CD8-positive, alpha-beta memory T cell (primary cell): ENCODE measurements around the gene MMP13. TPM values are rescaled to one million over a fixed set of nuclear protein-coding genes. Genes with fewer than 3 reads are reported as not detected.
A peak's percentile ranks its signal among the peaks of the same experiment; 100 is the strongest.

Experiments used
- CTCF ChIA-PET: fragments of 350-600 bp; sonication (Branson Sonifier 250); formaldehyde crosslinking; loops from one replicate; lab custom pipeline; 2021; ENCODE audit warnings: antibody characterized with exemption; lab: Charles Lee
- POLR2A ChIA-PET: fragments of 350-600 bp; sonication (Branson Sonifier 250); formaldehyde crosslinking; loops from one replicate; lab custom pipeline; 2021; ENCODE audit warnings: antibody characterized with exemption; lab: Charles Lee
- DNase-seq, 5 donors: peaks; one replicate each; pipeline versions ENCODE4 v3.0.0 to v3.0.0-alpha.2; 2020 to 2022; ENCODE audit warnings: mixed read lengths in 1 of 5
- H3K27ac ChIP-seq: one replicate; pipeline ENCODE4 v1.7.0; 2013; ENCODE audit warnings: low read depth, mild to moderate bottlenecking, low read length, moderate library complexity
- H3K27me3 ChIP-seq: 2 replicates; pipeline ENCODE4 v1.7.0; 2013; ENCODE audit warnings: low read length, mild to moderate bottlenecking; ENCODE audit not compliant: insufficient read depth, poor library complexity, severe bottlenecking
- H3K36me3 ChIP-seq: 2 replicates; pipeline ENCODE4 v1.7.0; 2013; ENCODE audit warnings: mild to moderate bottlenecking, low read length, moderate library complexity; ENCODE audit not compliant: insufficient read depth
- H3K4me1 ChIP-seq: 2 replicates; pipeline ENCODE4 v1.7.0; 2013; ENCODE audit warnings: mild to moderate bottlenecking, low read length, moderate library complexity; ENCODE audit not compliant: insufficient read depth
- H3K4me3 ChIP-seq: 2 replicates; pipeline ENCODE4 v1.7.0; 2013; ENCODE audit warnings: mild to moderate bottlenecking, low read length
- H3K9me3 ChIP-seq: 2 replicates; pipeline ENCODE4 v1.7.0; 2013; ENCODE audit warnings: mild to moderate bottlenecking, low read length
- H3K27ac Mint-ChIP-seq, 8 donors: one replicate each; pipeline ENCODE4 v1.8.0; 2020 to 2021; ENCODE audit warnings: mixed read lengths in 8 of 8, mild to moderate bottlenecking in 6 of 8, inconsistent platforms in 3 of 8, moderate library complexity in 3 of 8
- H3K27me3 Mint-ChIP-seq, 2 donors: one replicate each; pipeline ENCODE4 v1.8.0; 2020 to 2021; ENCODE audit warnings: mixed read lengths in 2 of 2, mild to moderate bottlenecking in 1 of 2, moderate library complexity in 1 of 2
- H3K36me3 Mint-ChIP-seq, 3 donors: one replicate each; pipeline ENCODE4 v1.8.0; 2020 to 2021; ENCODE audit warnings: mixed read lengths in 3 of 3, inconsistent platforms in 1 of 3, mild to moderate bottlenecking in 1 of 3
- H3K4me1 Mint-ChIP-seq, 3 donors: one replicate each; pipeline ENCODE4 v1.8.0; 2020 to 2021; ENCODE audit warnings: mixed read lengths in 3 of 3, inconsistent platforms in 1 of 3, mild to moderate bottlenecking in 1 of 3
- H3K4me3 Mint-ChIP-seq, 7 donors: one replicate each; pipeline ENCODE4 v1.8.0; 2020 to 2021; ENCODE audit warnings: mixed read lengths in 7 of 7, mild to moderate bottlenecking in 6 of 7, moderate library complexity in 4 of 7, inconsistent platforms in 2 of 7
- H3K9me3 Mint-ChIP-seq, 5 donors: one replicate each; pipeline ENCODE4 v1.8.0; 2020 to 2022; ENCODE audit warnings: mixed read lengths in 5 of 5, mild to moderate bottlenecking in 3 of 5, moderate library complexity in 2 of 5, inconsistent platforms in 1 of 5
- polyA plus RNA-seq: library from polyadenylated mRNA; unstranded; fragments of 300-500 nt; fragmentation: Illumina TruSeq; gene quantifications from one replicate; pipeline ENCODE4 v1.2.3, GENCODE V29; 2021
- total RNA-seq, 2 experiments: library from RNA; stranded (reverse); gene quantifications; one replicate each; pipeline ENCODE4 v1.2.3, GENCODE V29; 2021

MMP13 gene
- total and polyA plus RNA-seq, 3 experiments from 2014 or later = not detected

GRCh38 chr11:102964867-102965266 is 9.3 kb upstream of the MMP13 start:
- Histone ChIP-seq H3K27me3 (no peaks in the 10 kb centered on the region), H3K36me3 (no peaks in the 10 kb centered on the region), H3K4me3 (no peak overlapping the region), H3K4me1 (no peaks in the 10 kb centered on the region), H3K27ac (no peak overlapping the region), H3K9me3 (no peaks in the 10 kb centered on the region)
- H3K27ac Mint-ChIP-seq = peak overlapping the region in 1 of 8 donors; percentile 56
- no peak for DNase-seq
- no peaks in the 10 kb centered on the region for H3K36me3 Mint-ChIP-seq
- H3K4me1 Mint-ChIP-seq = no peaks in the 10 kb centered on the region
- H3K27me3 Mint-ChIP-seq = peaks cover 9 to 19% of the 10 kb centered on the region in 2 donors
- POLR2A ChIA-PET = no interaction called here
- peaks cover 0 to 3% (median 1%) of the 10 kb centered on the region in 5 donors for H3K9me3 Mint-ChIP-seq
- CTCF ChIA-PET = interaction anchor here (1.6 kb wide), 1 partner anchor 25 kb away, joined by 4 read pairs; no protein-coding TSS in a partner anchor
- no peak overlapping the region for H3K4me3 Mint-ChIP-seq

- Mint-ChIP-seq H3K9me3 (peaks cover 0 to 3% (median 0%) of the 10 kb centered on the region in 5 donors), H3K27ac (no peak overlapping the region), H3K27me3 (peaks cover 6 to 21% of the 10 kb centered on the region in 2 donors), H3K4me3 (no peak overlapping the region), H3K4me1 (no peaks in the 10 kb centered on the region), H3K36me3 (no peaks in the 10 kb centered on the region)
- Histone ChIP-seq H3K4me1 (no peaks in the 10 kb centered on the region), H3K36me3 (no peaks in the 10 kb centered on the region), H3K9me3 (no peaks in the 10 kb centered on the region), H3K27ac (no peak overlapping the region), H3K4me3 (no peak overlapping the region), H3K27me3 (no peaks in the 10 kb centered on the region)
- ChIA-PET CTCF (interaction anchor here (1.7 kb wide), 1 partner anchor 16 kb away, joined by 4 read pairs; no protein-coding TSS in a partner anchor), POLR2A (no interaction called here)
- DNase-seq = no peak
Observed at GRCh38 chr11:102957953-102958352, 2.4 kb upstream of the MMP13 start.

GRCh38 chr11:102950622-102951081 is 4.9 kb downstream of the MMP13 start:
- Mint-ChIP-seq H3K36me3 (no peaks in the 10 kb centered on the region), H3K9me3 (no peaks in the 10 kb centered on the region), H3K27ac (no peak overlapping the region), H3K27me3 (peaks cover 4 to 10% of the 10 kb centered on the region in 2 donors), H3K4me3 (no peak overlapping the region), H3K4me1 (no peaks in the 10 kb centered on the region)
- H3K4me3 ChIP-seq = no peak overlapping the region
- no peak overlapping the region for H3K27ac ChIP-seq
- no peaks in the 10 kb centered on the region for H3K36me3 ChIP-seq
- POLR2A ChIA-PET = no interaction called here
- no peaks in the 10 kb centered on the region for H3K9me3 ChIP-seq
- H3K4me1 ChIP-seq = no peaks in the 10 kb centered on the region
- DNase-seq = no peak
- CTCF ChIA-PET = interaction anchor here (1.2 kb wide), 1 partner anchor 9 kb away, joined by 6 read pairs; no protein-coding TSS in a partner anchor
- no peaks in the 10 kb centered on the region for H3K27me3 ChIP-seq

GRCh38 chr11:102946237-102946636 is 9.3 kb downstream of the MMP13 start:
- H3K27ac ChIP-seq = no peak overlapping the region
- H3K27me3 ChIP-seq = no peaks in the 10 kb centered on the region
- DNase-seq = no peak
- Mint-ChIP-seq H3K27me3 (peaks cover 4 to 20% of the 10 kb centered on the region in 2 donors), H3K36me3 (no peaks in the 10 kb centered on the region), H3K27ac (no peak overlapping the region), H3K9me3 (no peaks in the 10 kb centered on the region), H3K4me3 (no peak overlapping the region), H3K4me1 (peaks cover 1 to 3% (median 2%) of the 10 kb centered on the region in 3 donors)
- no peaks in the 10 kb centered on the region for H3K36me3 ChIP-seq
- H3K9me3 ChIP-seq = no peaks in the 10 kb centered on the region
- ChIA-PET CTCF (no interaction called here), POLR2A (no interaction called here)
- H3K4me1 ChIP-seq = no peaks in the 10 kb centered on the region
- H3K4me3 ChIP-seq = no peak overlapping the region

GRCh38 chr11:102940714-102941588 is 14.6 kb downstream of the MMP13 start:
- H3K9me3 Mint-ChIP-seq = no peaks in the 10 kb centered on the region
- peak in 3 of 5 donors; percentile 4 to 47 (median 15) for DNase-seq
- H3K27ac ChIP-seq = no peak overlapping the region
- H3K36me3 ChIP-seq = no peaks in the 10 kb centered on the region
- no peaks in the 10 kb centered on the region for H3K27me3 ChIP-seq
- H3K4me1 ChIP-seq = no peaks in the 10 kb centered on the region
- no peaks in the 10 kb centered on the region for H3K36me3 Mint-ChIP-seq
- peaks cover 2 to 21% of the 10 kb centered on the region in 2 donors for H3K27me3 Mint-ChIP-seq
- ChIA-PET CTCF (interaction anchor here (0.6 to 2.2 kb wide), 5 partner anchors 9 to 156 kb away, joined by 3 to 6 read pairs (median 4); no protein-coding TSS in a partner anchor), POLR2A (no interaction called here)
- no peak overlapping the region for H3K4me3 ChIP-seq
- peaks cover 4 to 7% (median 5%) of the 10 kb centered on the region in 3 donors for H3K4me1 Mint-ChIP-seq
- H3K27ac Mint-ChIP-seq = peak overlapping the region in 1 of 8 donors; percentile 26
- H3K4me3 Mint-ChIP-seq = no peak overlapping the region
- no peaks in the 10 kb centered on the region for H3K9me3 ChIP-seq

GRCh38 chr11:102936864-102937509 is 18.5 kb downstream of the MMP13 start:
- ChIA-PET POLR2A (no interaction called here), CTCF (no interaction called here)
- Mint-ChIP-seq H3K27ac (peak overlapping the region in 1 of 8 donors; percentile 24), H3K27me3 (peaks cover 2 to 20% of the 10 kb centered on the region in 2 donors), H3K4me3 (no peak overlapping the region), H3K4me1 (peaks cover 4 to 7% (median 5%) of the 10 kb centered on the region in 3 donors), H3K36me3 (no peaks in the 10 kb centered on the region), H3K9me3 (no peaks in the 10 kb centered on the region)
- Histone ChIP-seq H3K36me3 (no peaks in the 10 kb centered on the region), H3K27ac (no peak overlapping the region), H3K4me3 (no peak overlapping the region), H3K27me3 (no peaks in the 10 kb centered on the region), H3K4me1 (no peaks in the 10 kb centered on the region), H3K9me3 (no peaks in the 10 kb centered on the region)
- DNase-seq = no peak

GRCh38 chr11:102935514-102935913 is 20.0 kb downstream of the MMP13 start:
- Mint-ChIP-seq H3K36me3 (no peaks in the 10 kb centered on the region), H3K9me3 (no peaks in the 10 kb centered on the region), H3K27ac (no peak overlapping the region), H3K4me3 (no peak overlapping the region), H3K27me3 (peaks cover under 1 to 11% of the 10 kb centered on the region in 2 donors), H3K4me1 (no peaks in the 10 kb centered on the region)
- DNase-seq = no peak
- Histone ChIP-seq H3K4me1 (no peaks in the 10 kb centered on the region), H3K27me3 (no peaks in the 10 kb centered on the region), H3K36me3 (no peaks in the 10 kb centered on the region), H3K9me3 (no peaks in the 10 kb centered on the region), H3K4me3 (no peak overlapping the region), H3K27ac (no peak overlapping the region)
- ChIA-PET CTCF (no interaction called here), POLR2A (no interaction called here)

GRCh38 chr11:102934735-102935134 is 20.8 kb downstream of the MMP13 start:
- Mint-ChIP-seq H3K36me3 (no peaks in the 10 kb centered on the region), H3K4me1 (no peaks in the 10 kb centered on the region), H3K27ac (no peak overlapping the region), H3K4me3 (no peak overlapping the region), H3K9me3 (no peaks in the 10 kb centered on the region), H3K27me3 (peaks cover 3 to 10% of the 10 kb centered on the region in 2 donors)
- Histone ChIP-seq H3K36me3 (no peaks in the 10 kb centered on the region), H3K4me1 (no peaks in the 10 kb centered on the region), H3K9me3 (no peaks in the 10 kb centered on the region), H3K27me3 (no peaks in the 10 kb centered on the region), H3K4me3 (no peak overlapping the region), H3K27ac (no peak overlapping the region)
- POLR2A ChIA-PET = no interaction called here
- no peak for DNase-seq
- CTCF ChIA-PET = no interaction called here
